ENCODE results near the gene ABCC9.
A peak's percentile ranks its signal among the peaks of the same experiment; 100 is the strongest.
"Not testable (repeated sequence)": the region's sequence is repeated elsewhere in the genome, so short reads cannot be mapped to it uniquely, and the experiment has no call there.

ABCC9 gene

DNA sequence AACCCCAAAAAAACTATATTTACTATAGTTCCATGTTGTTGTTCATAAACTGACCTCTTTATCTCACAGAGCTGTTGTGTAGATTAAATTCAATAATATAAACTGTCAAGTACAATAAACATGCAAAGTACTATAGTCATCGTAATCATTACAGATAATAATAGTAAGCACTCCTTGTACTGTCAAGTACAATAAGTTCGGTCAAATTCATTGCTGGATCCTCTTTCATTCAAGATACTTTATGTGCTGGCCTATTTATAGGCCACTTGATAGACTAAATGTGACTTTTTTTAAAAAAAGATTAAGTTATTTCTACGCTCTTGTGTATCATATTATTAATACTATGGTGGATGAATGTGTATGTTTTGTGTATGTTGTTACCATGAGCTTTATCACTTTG is 127.5 kb downstream of the ABCC9 start:
- no peak for DNase-seq

DNA sequence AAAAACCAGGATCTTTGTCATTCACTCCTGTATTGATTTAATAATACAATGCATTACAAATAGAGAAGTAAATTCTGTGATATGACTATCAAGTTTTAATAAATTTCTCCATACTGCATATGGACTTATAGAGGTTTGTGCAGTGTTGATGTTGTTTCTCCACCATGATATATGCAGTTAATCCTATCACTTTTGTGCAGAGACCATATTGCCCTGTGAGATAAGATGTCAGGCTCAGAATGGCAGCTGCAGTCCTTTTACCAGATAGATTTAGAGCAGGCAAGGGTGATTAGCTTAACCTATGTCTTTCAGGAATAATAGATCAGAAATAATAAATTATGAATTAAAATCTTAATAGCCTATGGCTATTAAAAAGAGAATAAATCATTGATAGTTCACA is 128.1 kb downstream of the ABCC9 start:
- DNase-seq = no peak

- not testable (repeated sequence) for DNase-seq
Observed at GRCh38 chr12:21812340-21812739, 128.9 kb downstream of the ABCC9 start.

GRCh38 chr12:21809100-21809499 is 132.1 kb downstream of the ABCC9 start:
- peak in 1 of 3 experiments; percentile 49 for DNase-seq

DNA sequence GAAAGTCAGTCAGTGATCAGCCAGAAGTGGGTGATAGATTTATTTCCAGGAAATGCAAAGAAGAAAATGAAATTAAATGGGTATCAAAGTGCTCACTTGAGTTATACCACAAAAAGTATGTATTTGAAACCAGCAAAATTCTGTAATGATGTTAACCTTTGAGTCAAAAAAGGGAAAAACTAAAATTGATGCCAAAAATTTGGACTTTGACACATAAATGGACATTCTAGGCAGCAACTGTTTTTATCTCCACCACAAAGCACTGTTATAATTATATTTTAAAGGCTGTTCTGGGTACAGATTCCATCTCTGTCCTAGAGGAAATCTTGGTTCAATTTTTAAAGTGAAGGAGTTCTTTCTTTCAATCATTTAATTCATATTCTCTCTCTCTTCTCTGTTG is 135.0 kb downstream of the ABCC9 start:
- DNase-seq = no peak

GRCh38 chr12:21801522-21802288 is 139.5 kb downstream of the ABCC9 start:
- DNase-seq = peak in 1 of 3 experiments; percentile 27

DNA sequence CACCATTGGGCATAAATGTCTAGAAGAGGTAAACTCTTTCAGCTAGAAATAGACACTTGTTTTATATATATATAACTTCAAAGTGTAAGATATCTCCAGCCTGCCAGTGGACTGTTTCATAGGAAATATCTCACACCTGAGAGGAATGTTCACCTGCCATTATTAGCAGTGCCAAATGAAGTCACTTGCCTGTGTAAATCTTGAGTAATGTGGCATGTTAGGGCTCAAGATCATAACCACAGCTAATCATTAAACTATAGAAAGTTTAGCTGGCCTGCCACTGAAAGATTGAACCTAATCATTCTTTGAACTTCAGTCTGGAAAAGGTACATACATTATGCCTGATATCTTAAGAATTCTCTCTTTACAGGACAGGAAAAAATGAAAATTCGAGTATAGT is 141.2 kb downstream of the ABCC9 start:
- DNase-seq = no peak

DNA sequence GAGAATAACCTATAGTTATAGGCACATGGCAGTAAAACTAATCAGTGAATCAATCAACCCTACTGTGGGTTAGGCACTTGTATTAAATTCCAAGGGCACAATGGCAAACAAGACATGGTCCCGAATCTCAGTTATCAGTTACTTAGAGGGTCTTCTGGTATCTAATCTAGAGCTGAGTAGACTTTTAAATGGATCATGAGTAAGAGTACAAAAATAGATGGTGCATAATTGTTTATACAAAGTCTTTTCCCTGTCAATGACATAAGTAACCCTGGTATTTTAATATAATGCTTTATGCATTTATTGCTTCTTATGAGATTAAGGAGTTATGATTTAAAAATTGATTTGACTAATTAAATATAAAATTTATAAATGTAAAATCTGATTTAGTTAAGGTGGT is 143.7 kb downstream of the ABCC9 start:
- no peak for DNase-seq

DNA sequence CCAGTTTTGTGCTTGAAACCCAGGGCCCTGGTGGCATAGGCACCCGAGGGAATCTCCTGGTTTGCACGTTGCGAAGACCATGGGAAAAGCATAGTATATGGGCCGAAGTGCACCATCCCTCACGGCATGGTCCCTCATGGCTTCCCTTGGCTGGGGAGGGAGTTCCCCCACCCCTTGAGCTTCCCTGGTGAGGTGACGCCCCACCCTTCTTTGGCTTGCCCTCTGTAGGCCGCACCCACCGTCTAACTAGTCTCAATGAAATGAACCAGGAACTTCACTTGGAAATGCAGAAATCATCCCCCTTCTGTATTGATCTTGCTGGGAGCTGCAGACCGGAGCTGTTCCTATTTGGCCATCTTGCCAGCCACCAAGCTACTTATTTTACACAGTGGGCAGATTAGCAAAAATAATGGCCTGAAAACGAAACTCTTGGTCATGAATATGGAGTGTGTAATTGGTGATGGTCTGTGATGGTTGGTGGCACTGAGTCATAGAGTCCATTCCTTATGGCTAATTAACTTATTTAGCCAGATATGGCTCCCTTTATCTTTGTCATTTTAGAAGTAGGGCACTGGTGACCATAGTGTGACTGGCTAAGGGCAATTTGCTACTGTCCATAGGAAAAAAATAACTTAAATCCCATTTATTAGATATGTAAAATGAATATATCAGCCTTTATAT is 145.4 kb downstream of the ABCC9 start:
- no peak for DNase-seq

DNA sequence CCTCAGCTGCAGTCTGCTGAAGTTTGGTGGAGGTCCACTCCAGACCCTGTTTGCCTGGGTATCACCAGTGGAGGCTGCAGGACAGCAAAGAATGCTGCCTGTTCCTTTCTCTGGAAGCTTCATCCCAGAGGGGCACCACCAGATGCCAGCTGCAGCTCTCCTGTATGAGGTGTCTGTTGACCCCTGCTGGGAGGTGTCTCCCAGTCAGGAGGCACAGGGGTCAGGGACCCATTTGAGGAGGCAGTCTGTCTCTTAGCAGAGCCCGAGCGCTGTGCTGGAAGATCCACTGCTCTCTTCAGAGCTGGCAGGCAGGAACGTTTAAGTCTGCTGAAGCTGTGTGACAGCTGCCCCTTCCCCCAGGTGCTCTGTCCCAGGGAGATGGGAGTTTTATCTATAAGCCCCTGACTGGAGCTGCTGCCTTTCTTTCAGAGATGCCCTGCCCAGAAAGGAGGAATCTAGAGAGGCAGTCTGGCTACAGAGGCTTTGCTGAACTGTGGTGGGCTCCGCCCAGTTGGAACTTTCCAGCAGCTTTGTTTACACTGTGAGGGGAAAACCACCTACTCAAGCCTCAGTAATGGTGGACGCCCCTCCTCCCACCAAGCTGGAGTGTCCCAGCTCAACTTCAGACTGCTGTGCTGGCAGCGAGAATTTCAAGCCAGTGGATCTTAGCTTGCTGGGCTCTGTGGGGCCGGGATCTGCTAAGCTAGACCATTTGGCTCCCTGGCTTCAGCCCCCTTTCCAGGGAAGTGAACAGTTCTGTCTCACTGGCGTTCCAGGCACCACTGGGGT is 146.2 kb downstream of the ABCC9 start:
- not testable (repeated sequence) for DNase-seq

DNA sequence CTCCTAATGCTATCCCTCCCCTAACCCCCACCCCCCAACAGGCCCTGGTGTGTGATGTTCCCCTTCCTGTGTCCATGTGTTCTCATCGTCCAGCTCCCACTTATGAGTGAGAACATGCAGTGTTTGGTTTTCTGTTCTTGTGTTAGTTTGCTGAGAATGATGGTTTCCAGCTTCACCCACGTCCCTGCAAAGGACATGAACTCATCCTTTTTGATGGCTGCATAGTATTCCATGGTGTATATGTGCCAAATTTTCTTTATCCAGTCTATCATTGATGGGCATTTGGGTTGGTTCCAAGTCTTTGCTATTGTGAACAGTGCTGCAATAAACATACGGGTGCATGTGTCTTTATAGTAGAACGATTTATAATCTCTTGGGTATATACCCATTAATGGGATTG is 151.5 kb downstream of the ABCC9 start:
- not testable (repeated sequence) for DNase-seq

- no peak for DNase-seq
Observed at GRCh38 chr12:21788089-21788983, 152.9 kb downstream of the ABCC9 start.

- DNase-seq = no peak
Observed at GRCh38 chr12:21786041-21786531, 155.1 kb downstream of the ABCC9 start.

DNA sequence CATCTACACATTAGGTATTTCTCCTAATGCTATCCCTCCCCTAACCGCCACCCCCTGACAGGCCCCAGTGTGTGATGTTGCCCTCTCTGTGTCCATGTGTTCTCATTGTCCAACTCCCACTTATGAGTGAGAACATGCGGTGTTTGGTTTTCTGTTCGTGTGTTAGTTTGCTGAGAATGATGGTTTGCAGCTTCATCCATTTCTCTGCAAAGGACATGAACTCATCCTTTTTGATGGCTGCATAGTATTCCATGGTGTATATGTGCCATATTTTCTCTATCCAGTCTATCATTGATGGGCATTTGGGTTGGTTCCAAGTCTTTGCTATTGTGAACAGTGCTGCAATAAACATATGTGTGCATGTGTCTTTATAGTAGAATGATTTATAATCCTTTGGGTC is 158.5 kb downstream of the ABCC9 start:
- not testable (repeated sequence) for DNase-seq

DNA sequence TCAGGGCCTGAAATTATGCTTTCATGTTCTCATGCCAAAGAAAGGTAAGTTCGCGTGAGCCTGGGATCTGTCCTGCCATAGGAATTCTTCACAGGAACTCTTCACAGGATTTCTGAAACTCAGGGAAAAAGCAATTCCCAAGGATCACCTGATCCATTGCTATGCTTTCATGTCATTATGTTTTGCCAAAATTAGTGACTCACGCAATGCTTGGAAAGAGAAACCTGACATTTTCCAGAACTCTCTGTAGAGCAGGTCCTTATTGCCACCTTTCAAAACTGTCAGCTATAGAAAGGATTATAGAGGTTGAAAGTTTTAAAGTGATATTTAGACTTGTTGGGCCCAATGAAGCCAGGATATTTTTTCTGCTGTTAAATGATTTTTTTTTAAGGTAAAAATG is 160.4 kb downstream of the ABCC9 start:
- no peak for DNase-seq

DNA sequence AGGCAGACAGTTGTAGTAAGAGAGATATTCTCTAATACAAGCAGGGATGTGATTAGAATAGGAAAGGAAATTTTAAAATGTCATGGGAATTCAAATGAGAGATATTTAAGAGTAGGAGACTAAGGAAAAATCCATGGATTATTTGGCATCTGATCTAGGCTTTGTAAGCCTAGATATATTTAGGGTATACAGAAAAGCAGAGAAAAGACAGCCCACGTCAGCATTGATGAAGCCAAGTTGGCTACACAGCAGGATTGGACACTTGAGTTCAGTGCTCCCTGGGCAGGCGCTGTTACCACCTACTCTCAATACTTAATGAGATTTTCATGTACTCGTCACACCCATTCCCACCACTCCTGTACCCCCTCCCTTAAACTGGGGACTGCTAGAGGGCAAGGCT is 165.1 kb downstream of the ABCC9 start:
- no peak for DNase-seq

GRCh38 chr12:21775133-21775820 is 165.9 kb downstream of the ABCC9 start:
- no peak for DNase-seq

- DNase-seq = peak; percentile 3 to 72 (median 65)
Observed at GRCh38 chr12:21774358-21775132, 166.7 kb downstream of the ABCC9 start, which contains the start of gene KCNJ8. Gene KCNJ8, minus strand, starts transcription at chr12:21774706. Its CDS starts 1,090 bp downstream, at chr12:21773616.

DNA sequence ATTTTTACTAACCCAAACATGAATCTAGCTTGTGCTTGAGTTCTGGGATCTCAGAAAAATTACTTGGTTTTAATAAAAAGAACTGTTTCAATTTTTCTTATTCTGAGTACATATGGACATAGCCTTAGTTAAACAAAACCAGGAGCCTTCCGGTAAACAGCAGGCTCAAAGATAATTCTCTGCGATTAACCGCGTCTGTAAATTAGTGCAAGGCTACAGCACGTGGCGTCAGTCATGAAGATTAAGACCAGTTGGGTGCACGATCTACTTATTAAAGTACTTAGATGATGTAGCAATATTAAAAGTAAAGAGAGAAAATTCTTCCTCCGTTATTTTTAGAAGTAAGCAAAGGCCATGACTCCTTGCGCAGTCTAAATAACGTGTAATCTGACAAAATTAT is 167.4 kb downstream of the ABCC9 start:
- DNase-seq = no peak

- no peak for DNase-seq
Observed at GRCh38 chr12:21773263-21773741, 167.9 kb downstream of the ABCC9 start.

DNA sequence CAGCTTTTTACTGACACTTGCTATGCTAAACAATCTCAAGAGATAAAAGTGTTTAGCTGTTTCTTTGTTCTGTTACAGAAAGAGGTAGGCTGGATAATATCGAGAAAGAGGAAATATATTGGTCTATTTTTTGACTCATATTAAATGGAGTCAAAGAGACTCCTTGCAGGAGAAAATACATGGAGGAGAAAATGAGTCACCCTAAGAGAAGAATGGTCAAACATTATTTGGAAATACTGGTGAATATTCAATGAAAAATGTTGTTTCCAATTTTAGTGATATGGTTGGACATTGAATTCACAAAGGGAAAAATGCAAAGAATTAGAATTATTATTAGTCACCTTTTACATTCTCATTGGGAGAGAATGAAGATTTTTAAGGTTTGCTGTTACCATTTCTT is 169.9 kb downstream of the ABCC9 start:
- DNase-seq = no peak

Data from NCI-H1417 (cell line).